B cell (primary cell): Measurements from ENCODE around the gene DNAJB5. TPM values are rescaled to one million over a fixed set of nuclear protein-coding genes. Genes with fewer than 3 reads are reported as not detected.

Source experiments
- ATAC-seq: fragments of 200-7000 bp; cut with Tn5 transposase; one replicate; pipeline ENCODE4 v1.10.0; 2021; ENCODE audit warnings: low read depth, mild to moderate bottlenecking, moderate number of reproducible peaks, moderate library complexity
- CTCF ChIA-PET: fragments of 350-600 bp; sonication (Branson Sonifier 250); formaldehyde crosslinking; loops from one replicate; lab custom pipeline; 2021; ENCODE audit warnings: antibody characterized with exemption, inconsistent platforms; lab: Charles Lee
- POLR2A ChIA-PET: fragments of 350-600 bp; sonication (Branson Sonifier 250); formaldehyde crosslinking; loops from one replicate; lab custom pipeline; 2021; ENCODE audit warnings: antibody characterized with exemption; lab: Charles Lee
- DNase-seq: peaks from one replicate; pipeline ENCODE4 v3.0.0; 2013
- H2AFZ ChIP-seq: 2 replicates; pipeline ENCODE4 v1.6.1; 2012; ENCODE audit warnings: mild to moderate bottlenecking, low read depth, low read length; ENCODE audit not compliant: insufficient read depth, poor library complexity, severe bottlenecking
- H3K27ac ChIP-seq, 2 donors: 1 replicate in 1 of 2; 2 replicates in 1 of 2; pipeline ENCODE4 v1.5.1; 2012 to 2013; ENCODE audit warnings: low read length in 2 of 2, mild to moderate bottlenecking in 2 of 2, moderate library complexity in 1 of 2
- H3K27me3 ChIP-seq, 4 experiments: fragments of 200-600 bp in 1 of 4; sonication (generic) in 1 of 4; replicated peaks in 1 of 4; 1 replicate in 2 of 4; 2 replicates in 2 of 4; pipeline versions ENCODE4 v1.6.1 to v1.7.0; 2013 to 2016; ENCODE audit warnings: low read length in 3 of 4, mild to moderate bottlenecking in 2 of 4, mixed read lengths in 1 of 4, moderate library complexity in 1 of 4; ENCODE audit not compliant: insufficient read depth in 4 of 4, control insufficient read depth in 3 of 4; ENCODE audit errors: control extremely low read depth in 1 of 4
- H3K36me3 ChIP-seq, 2 experiments: replicated peaks in 1 of 2; 1 replicate in 1 of 2; 2 replicates in 1 of 2; pipeline versions ENCODE4 v1.6.1 to v1.7.1; 2013; ENCODE audit warnings: low read length in 1 of 2; ENCODE audit not compliant: insufficient read depth in 2 of 2, control insufficient read depth in 1 of 2; ENCODE audit errors: control extremely low read depth in 1 of 2, extremely low read depth in 1 of 2
- H3K4me1 ChIP-seq, 2 donors: fragments of 200-600 bp in 1 of 2; sonication (generic) in 1 of 2; 1 replicate in 1 of 2; 2 replicates in 1 of 2; pipeline versions ENCODE4 v1.5.1 to v1.6.1; 2013 to 2017; ENCODE audit warnings: low read length in 2 of 2; ENCODE audit not compliant: control insufficient read depth in 2 of 2, insufficient read depth in 2 of 2
- H3K4me2 ChIP-seq: replicated peaks from 2 replicates; pipeline ENCODE3; 2012; ENCODE audit warnings: mild to moderate bottlenecking, low read depth, low read length; ENCODE audit not compliant: poor library complexity, severe bottlenecking
- H3K4me3 ChIP-seq, 5 experiments: fragments of 200-600 bp in 1 of 5; sonication (generic) in 1 of 5; 1 replicate in 3 of 5; 2 replicates in 2 of 5; pipeline versions ENCODE4 v1.5.1 to v1.7.0; 2011 to 2016; ENCODE audit warnings: low read length in 4 of 5, mild to moderate bottlenecking in 4 of 5, low read depth in 2 of 5, control low read depth in 1 of 5, moderate library complexity in 1 of 5; ENCODE audit not compliant: insufficient read depth in 1 of 5; ENCODE audit errors: control extremely low read depth in 1 of 5, extremely low read depth in 1 of 5
- H3K79me2 ChIP-seq: fragments of 200-600 bp; sonication (generic); one replicate; pipeline ENCODE4 v1.6.0; 2016; ENCODE audit warnings: low read length; ENCODE audit not compliant: control insufficient read depth, insufficient read depth
- H3K9ac ChIP-seq: fragments of 200-600 bp; sonication (generic); 2 replicates; pipeline ENCODE4 v1.6.1; 2017; ENCODE audit warnings: mild to moderate bottlenecking, low read length, moderate library complexity
- H3K9me3 ChIP-seq, 3 donors: one replicate each; pipeline versions ENCODE4 v1.6.1 to v1.7.1; 2013; ENCODE audit warnings: low read length in 2 of 3; ENCODE audit not compliant: control insufficient read depth in 2 of 3, insufficient read depth in 1 of 3; ENCODE audit errors: control extremely low read depth in 1 of 3
- H4K20me1 ChIP-seq: 2 replicates; pipeline ENCODE4 v1.6.0; 2012; ENCODE audit warnings: mild to moderate bottlenecking, low read length; ENCODE audit not compliant: insufficient read depth, control insufficient read depth, poor library complexity, severe bottlenecking
- H3K27ac Mint-ChIP-seq: one replicate; pipeline ENCODE4 v1.8.0; 2021; ENCODE audit warnings: mixed read lengths
- H3K27me3 Mint-ChIP-seq: one replicate; pipeline ENCODE4 v1.8.0; 2021; ENCODE audit warnings: mixed read lengths
- H3K4me1 Mint-ChIP-seq: one replicate; pipeline ENCODE4 v1.8.0; 2021; ENCODE audit warnings: mixed read lengths
- H3K4me3 Mint-ChIP-seq: one replicate; pipeline ENCODE4 v1.8.0; 2021; ENCODE audit warnings: mixed read lengths
- H3K9me3 Mint-ChIP-seq: one replicate; pipeline ENCODE4 v1.8.0; 2022; ENCODE audit warnings: mixed read lengths; ENCODE audit not compliant: insufficient read depth
- EZH2 ChIP-seq: IDR thresholded peaks from 2 replicates; pipeline ENCODE4 v1.6.1; 2012; ENCODE audit warnings: borderline replicate concordance, low read depth, mild to moderate bottlenecking, moderate library complexity, low read length; ENCODE audit not compliant: insufficient read depth, poor library complexity, severe bottlenecking
- WGBS: methylation state at CpG from one replicate; pipeline ENCODE4 v1.1.5; 2013; ENCODE audit warnings: missing lambda C conversion rate; ENCODE audit not compliant: insufficient coverage; 5-methylcytosine and 5-hydroxymethylcytosine counted together
- intact Hi-C: fragments of 100-400 bp; cut with micrococcal nuclease; formaldehyde crosslinking; loops from one replicate; pipeline ENCODE4 v1.10.0; 2022
- polyA plus RNA-seq: library from polyadenylated mRNA; depleted of rRNA; stranded (reverse); fragments of >200 nt; gene quantifications from 2 replicates; pipeline ENCODE4 v1.2.3, GENCODE V29; 2012
- total RNA-seq, 2 donors: library from RNA; stranded (reverse); fragments of 120-200 nt in 1 of 2; gene quantifications; 1 replicate in 1 of 2; 2 replicates in 1 of 2; pipeline versions ENCODE4 v1.2.3 to v1.2.4, GENCODE V29; 2013 to 2022
- TF ChIP-seq, protein P1 (sequence below): fragments of 200-600 bp; IDR thresholded peaks from one replicate; pipeline ENCODE4 v1.8.0; 2022; ENCODE audit warnings: antibody characterized with exemption, mild to moderate bottlenecking

The DNAJB5 gene
- total and polyA plus RNA-seq, 2 donors (not counting 1 experiment from before 2014, with no cell fraction given): 0.94 to 2.4 TPM

- Histone ChIP-seq H3K9ac (peak overlapping the region; percentile 4), H3K4me2 (peak overlapping the region; percentile 48), H3K27me3 (no peaks in the 10 kb centered on the region), H4K20me1 (no peaks in the 10 kb centered on the region), H3K79me2 (no peaks in the 10 kb centered on the region), H3K4me3 (no peak overlapping the region), H3K4me1 (peaks cover 54 to 58% of the 10 kb centered on the region in 2 donors), H2AFZ (no peak overlapping the region), H3K36me3 (no peaks in the 10 kb centered on the region), H3K9me3 (peaks cover 0 to 4% (median 0%) of the 10 kb centered on the region in 3 donors), H3K27ac (peak overlapping the region; percentile 2 to 25)
- peak; percentile 26 for ATAC-seq
- TF ChIP-seq, protein P1, sequence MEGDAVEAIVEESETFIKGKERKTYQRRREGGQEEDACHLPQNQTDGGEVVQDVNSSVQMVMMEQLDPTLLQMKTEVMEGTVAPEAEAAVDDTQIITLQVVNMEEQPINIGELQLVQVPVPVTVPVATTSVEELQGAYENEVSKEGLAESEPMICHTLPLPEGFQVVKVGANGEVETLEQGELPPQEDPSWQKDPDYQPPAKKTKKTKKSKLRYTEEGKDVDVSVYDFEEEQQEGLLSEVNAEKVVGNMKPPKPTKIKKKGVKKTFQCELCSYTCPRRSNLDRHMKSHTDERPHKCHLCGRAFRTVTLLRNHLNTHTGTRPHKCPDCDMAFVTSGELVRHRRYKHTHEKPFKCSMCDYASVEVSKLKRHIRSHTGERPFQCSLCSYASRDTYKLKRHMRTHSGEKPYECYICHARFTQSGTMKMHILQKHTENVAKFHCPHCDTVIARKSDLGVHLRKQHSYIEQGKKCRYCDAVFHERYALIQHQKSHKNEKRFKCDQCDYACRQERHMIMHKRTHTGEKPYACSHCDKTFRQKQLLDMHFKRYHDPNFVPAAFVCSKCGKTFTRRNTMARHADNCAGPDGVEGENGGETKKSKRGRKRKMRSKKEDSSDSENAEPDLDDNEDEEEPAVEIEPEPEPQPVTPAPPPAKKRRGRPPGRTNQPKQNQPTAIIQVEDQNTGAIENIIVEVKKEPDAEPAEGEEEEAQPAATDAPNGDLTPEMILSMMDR: no peak
- TF ChIP-seq EZH2: no peak
- ChIA-PET POLR2A (no interaction called here), CTCF (interaction anchor here (5.5 kb wide), 1 partner anchor 84 kb away, joined by 61 read pairs; no protein-coding TSS in a partner anchor)
- H3K27ac Mint-ChIP-seq: peak overlapping the region; percentile 86
- H3K4me1 Mint-ChIP-seq: peaks cover 51% of the 10 kb centered on the region
- peak overlapping the region; percentile 54 for H3K4me3 Mint-ChIP-seq
- DNase-seq: peak; percentile 62
- no peaks in the 10 kb centered on the region for H3K9me3 Mint-ChIP-seq
- 53% methylated on average over 2 of the region's 2 CpGs for WGBS
- intact Hi-C loops: loop anchor here (10.0 kb wide), 2 partner anchors 278 to 1168 kb away; partner anchors contain the start of gene UBE2R2
- no peaks in the 10 kb centered on the region for H3K27me3 Mint-ChIP-seq
Observed at GRCh38 chr9:34983209-34983608, 6.3 kb upstream of the DNAJB5 start.

GRCh38 chr9:34984049-34984448 is 5.5 kb upstream of the DNAJB5 start:
- POLR2A ChIA-PET: no interaction called here

More at GRCh38 chr9:34984049-34984448, 5.5 kb upstream of the DNAJB5 start:
- no peak overlapping the region for H2AFZ ChIP-seq
- TF ChIP-seq EZH2: no peak
- no peak overlapping the region for H3K27ac ChIP-seq
- peak overlapping the region; percentile 48 for H3K4me2 ChIP-seq
- peaks cover 0 to 4% (median 0%) of the 10 kb centered on the region in 3 donors for H3K9me3 ChIP-seq
- H3K4me3 ChIP-seq: no peak overlapping the region
- no peaks in the 10 kb centered on the region for H3K36me3 ChIP-seq
- H3K9ac ChIP-seq: no peak overlapping the region
- Mint-ChIP-seq H3K9me3 (no peaks in the 10 kb centered on the region), H3K27ac (peak overlapping the region; percentile 18), H3K4me1 (peaks cover 57% of the 10 kb centered on the region), H3K27me3 (no peaks in the 10 kb centered on the region), H3K4me3 (peak overlapping the region; percentile 45)
- WGBS: no CpG with 5 or more reads among the region's 1 CpG
- intact Hi-C loops: loop anchor here (10.0 kb wide), 2 partner anchors 279 to 1169 kb away; partner anchors contain the start of gene UBE2R2
- H3K4me1 ChIP-seq: peaks cover 61 to 66% of the 10 kb centered on the region in 2 donors
- no peaks in the 10 kb centered on the region for H4K20me1 ChIP-seq
- CTCF ChIA-PET: interaction anchor here (0.5 to 5.5 kb wide), 8 partner anchors 11 to 1275 kb away, joined by 3 to 61 read pairs (median 3); partner anchors contain the start of genes FANCG and GNE
- H3K79me2 ChIP-seq: no peaks in the 10 kb centered on the region
- H3K27me3 ChIP-seq: no peaks in the 10 kb centered on the region
- DNase-seq (peak; percentile 55), ATAC-seq (no peak)
